SK-N-SH (cell line): ENCODE measurements around the gene PCYT1A. TPM values are rescaled to one million over a fixed set of nuclear protein-coding genes. Genes with fewer than 3 reads are reported as not detected.

Experiments
- CTCF ChIA-PET: fragments of 300-600, 350-600 bp; formaldehyde crosslinking; extraction: SDS; loops from one replicate; lab custom pipeline; 2021; lab: Yijun Ruan, JAX
- POLR2A ChIA-PET: fragments of 350-600 bp; sonication (Branson Sonifier 250); formaldehyde crosslinking; extraction: SDS; loops from one replicate; lab custom pipeline; 2020; ENCODE audit warnings: antibody characterized with exemption, inconsistent platforms; lab: Yijun Ruan, JAX
- DNase-seq: peaks from one replicate; pipeline ENCODE4 v3.0.0; 2012
- H2AFZ ChIP-seq: fragments of 200-600 bp; sonication (generic); 2 replicates; pipeline ENCODE4 v1.8.1; 2016; ENCODE audit warnings: antibody characterized with exemption, mild to moderate bottlenecking, low read depth
- H3F3A ChIP-seq: fragments of 200-600 bp; sonication (generic); replicated peaks from 2 replicates; pipeline ENCODE3; 2016; ENCODE audit warnings: antibody characterized with exemption, mild to moderate bottlenecking; ENCODE audit not compliant: insufficient read depth
- H3K27ac ChIP-seq, 2 experiments: fragments of 200-500 bp in 1 of 2; fragments of 200-600 bp in 1 of 2; sonication (Bioruptor generic) in 1 of 2; sonication (generic), shearing (Covaris generic) in 1 of 2; 2 replicates each; pipeline versions ENCODE4 v1.5.1 to v1.6.1; 2014 to 2016; ENCODE audit warnings: low read depth in 2 of 2, inconsistent platforms in 1 of 2, low read length in 1 of 2, mild to moderate bottlenecking in 1 of 2, mixed read lengths in 1 of 2
- H3K27me3 ChIP-seq: fragments of 200-600 bp; sonication (generic), shearing (Covaris generic); 2 replicates; pipeline ENCODE4 v1.6.1; 2016; ENCODE audit warnings: mixed run types; ENCODE audit not compliant: insufficient read depth
- H3K36me3 ChIP-seq, 2 experiments: fragments of 200-500 bp in 1 of 2; fragments of 200-600 bp in 1 of 2; sonication (Bioruptor generic) in 1 of 2; sonication (generic) in 1 of 2; replicated peaks in 1 of 2; 2 replicates each; pipeline versions ENCODE3 to v1.5.1; 2014 to 2016; ENCODE audit warnings: low read length in 1 of 2, mild to moderate bottlenecking in 1 of 2; ENCODE audit not compliant: insufficient read depth in 2 of 2, control insufficient read depth in 1 of 2
- H3K4me1 ChIP-seq, 2 experiments: fragments of 200-500 bp in 1 of 2; fragments of 200-600 bp in 1 of 2; sonication (Bioruptor generic) in 1 of 2; sonication (generic), shearing (Covaris generic) in 1 of 2; 2 replicates each; pipeline versions ENCODE4 v1.5.1 to v1.6.1; 2014 to 2016; ENCODE audit warnings: low read depth in 1 of 2, low read length in 1 of 2, mixed run types in 1 of 2; ENCODE audit not compliant: insufficient read depth in 2 of 2, control insufficient read depth in 1 of 2
- H3K4me2 ChIP-seq: fragments of 200-600 bp; sonication (generic), shearing (Covaris generic); 2 replicates; pipeline ENCODE4 v1.6.1; 2017; ENCODE audit warnings: mixed run types
- H3K4me3 ChIP-seq, 2 experiments: fragments of 200-500 bp in 1 of 2; fragments of 200-600 bp in 1 of 2; sonication (Bioruptor generic) in 1 of 2; sonication (generic), shearing (Covaris generic) in 1 of 2; 2 replicates each; pipeline versions ENCODE4 v1.5.1 to v1.8.1; 2014 to 2016; ENCODE audit warnings: low read depth in 2 of 2, inconsistent platforms in 1 of 2, low read length in 1 of 2, mild to moderate bottlenecking in 1 of 2, mixed read lengths in 1 of 2, moderate library complexity in 1 of 2
- H3K79me2 ChIP-seq: fragments of 200-600 bp; sonication (generic); 2 replicates; pipeline ENCODE4 v1.8.1; 2017; ENCODE audit warnings: mild to moderate bottlenecking; ENCODE audit not compliant: insufficient read depth
- H3K9ac ChIP-seq: fragments of 200-600 bp; sonication (generic); 2 replicates; pipeline ENCODE4 v1.6.1; 2017; ENCODE audit warnings: mixed run types
- H3K9me2 ChIP-seq: fragments of 200-600 bp; sonication (generic); 2 replicates; pipeline ENCODE4 v1.6.1; 2017; ENCODE audit warnings: mixed run types
- H3K9me3 ChIP-seq: fragments of 200-600 bp; sonication (generic); 2 replicates; pipeline ENCODE4 v1.6.1; 2017; ENCODE audit warnings: mixed run types, mild to moderate bottlenecking, moderate library complexity
- H4K20me1 ChIP-seq: fragments of 200-600 bp; sonication (generic); 2 replicates; pipeline ENCODE4 v1.6.1; 2017; ENCODE audit warnings: mild to moderate bottlenecking, mixed run types; ENCODE audit not compliant: insufficient read depth
- CHD2 ChIP-seq: fragments of 150-350 bp; IDR thresholded peaks from 2 replicates; pipeline ENCODE4 v1.6.1; 2018; ENCODE audit warnings: low read length; ENCODE audit not compliant: partially characterized antibody
- EZH2phosphoT487 ChIP-seq: fragments of 200-600 bp; sonication (generic); IDR thresholded peaks from 2 replicates; pipeline ENCODE4 v1.6.1; 2017; ENCODE audit warnings: low read depth, mixed run types, mild to moderate bottlenecking, antibody characterized with exemption, moderate library complexity, borderline replicate concordance
- GATA2 ChIP-seq: sonication (generic); formaldehyde crosslinking; IDR thresholded peaks from 2 replicates; pipeline ENCODE4 v1.5.0; 2020; ENCODE audit warnings: mild to moderate bottlenecking, missing genetic modification reagents
- IRF3 ChIP-seq: fragments of 150-350 bp; IDR thresholded peaks from 2 replicates; pipeline ENCODE4 v1.6.1; 2016; ENCODE audit warnings: mild to moderate bottlenecking, low read depth, low read length
- JUND ChIP-seq: IDR thresholded peaks from 2 replicates; pipeline ENCODE4 v1.4.0; 2012
- MEF2A ChIP-seq: IDR thresholded peaks from 2 replicates; pipeline ENCODE4 v1.4.0; 2012; ENCODE audit warnings: low read depth, borderline replicate concordance
- MXI1 ChIP-seq: IDR thresholded peaks from 2 replicates; pipeline ENCODE4 v1.6.1; 2012; ENCODE audit warnings: mild to moderate bottlenecking, low read depth, low read length, improper control_type of control experiment
- NRF1 ChIP-seq: IDR thresholded peaks from 2 replicates; pipeline ENCODE4 v1.6.1; 2012; ENCODE audit warnings: low read depth, mild to moderate bottlenecking, low read length
- RAD21 ChIP-seq: IDR thresholded peaks from 2 replicates; pipeline ENCODE4 v1.6.1; 2012; ENCODE audit warnings: mild to moderate bottlenecking, low read length
- REST ChIP-seq: IDR thresholded peaks from 2 replicates; pipeline ENCODE4 v1.6.1; 2012; ENCODE audit warnings: mild to moderate bottlenecking, low read depth, low read length, moderate library complexity
- SIN3A ChIP-seq: IDR thresholded peaks from 2 replicates; pipeline ENCODE4 v1.6.1; 2012; ENCODE audit warnings: low read depth, mild to moderate bottlenecking, low read length, moderate library complexity, borderline replicate concordance
- SMC3 ChIP-seq: IDR thresholded peaks from 2 replicates; pipeline ENCODE4 v1.6.1; 2012; ENCODE audit warnings: low read depth, low read length, improper control_type of control experiment
- TAF1 ChIP-seq: IDR thresholded peaks from 2 replicates; pipeline ENCODE4 v1.6.1; 2012; ENCODE audit warnings: low read depth, mild to moderate bottlenecking, low read length, moderate library complexity, borderline replicate concordance
- TCF12 ChIP-seq: IDR thresholded peaks from 2 replicates; pipeline ENCODE4 v1.4.0; 2012
- ZBTB33 ChIP-seq: IDR thresholded peaks from 2 replicates; pipeline ENCODE4 v1.4.0; 2012; ENCODE audit warnings: low read depth, borderline replicate concordance
- WGBS: methylation state at CpG from one replicate; pipeline ENCODE4 v1.1.6; 2017; ENCODE audit warnings: low lambda C conversion rate; 5-methylcytosine and 5-hydroxymethylcytosine counted together
- polyA plus RNA-seq, 3 experiments: library from polyadenylated mRNA; depleted of rRNA; stranded (reverse); fragments of >200 nt; gene quantifications; 2 replicates each; pipeline ENCODE4 v1.2.3, GENCODE V29; 2012

PCYT1A gene
- polyA plus RNA-seq, 1 of the 3 experiments (the other 2 are of a cell fraction): 45.9 TPM

GRCh38 chr3:196255776-196256175, 31.8 kb downstream of the PCYT1A start:
- H2AFZ ChIP-seq: no peak overlapping the region
- CTCF ChIA-PET: interaction anchor here (0.9 to 1.5 kb wide), 6 partner anchors 15 to 430 kb away, joined by 3 to 6 read pairs (median 4); no protein-coding TSS in a partner anchor

More at GRCh38 chr3:196255776-196256175, 31.8 kb downstream of the PCYT1A start:
- TF ChIP-seq MEF2A (no peak), SMC3 (no peak), CHD2 (no peak), TCF12 (no peak), REST (no peak), IRF3 (no peak), JUND (no peak), RAD21 (no peak), MXI1 (no peak), EZH2phosphoT487 (no peak), NRF1 (no peak), SIN3A (no peak), TAF1 (no peak), ZBTB33 (no peak), GATA2 (CRISPR knock-in tag) (no peak)
- DNase-seq: no peak
- POLR2A ChIA-PET: no interaction called here
- Histone ChIP-seq H3K27ac (no peak overlapping the region), H3K27me3 (no peaks in the 10 kb centered on the region), H3K4me3 (no peak overlapping the region), H3K4me2 (no peak overlapping the region), H3K79me2 (peaks cover 33% of the 10 kb centered on the region), H4K20me1 (no peaks in the 10 kb centered on the region), H3K36me3 (peaks cover 15 to 32% of the 10 kb centered on the region in 2 experiments), H3K9ac (no peak overlapping the region), H3K9me2 (no peaks in the 10 kb centered on the region), H3K4me1 (no peaks in the 10 kb centered on the region), H3F3A (peaks cover 14% of the 10 kb centered on the region), H3K9me3 (no peaks in the 10 kb centered on the region)
- 68% methylated on average over 1 of the region's 1 CpG for WGBS
